Measurements from ENCODE around the gene IL3RA. TPM values are rescaled to one million over a fixed set of nuclear protein-coding genes. Genes with fewer than 3 reads are reported as not detected.

IL3RA gene
- total and polyA plus RNA-seq, 2 of the 8 experiments (the other 6 are each of a cell fraction or from before 2014, with no cell fraction given) = 0.11 TPM; not detected in 1

DNA sequence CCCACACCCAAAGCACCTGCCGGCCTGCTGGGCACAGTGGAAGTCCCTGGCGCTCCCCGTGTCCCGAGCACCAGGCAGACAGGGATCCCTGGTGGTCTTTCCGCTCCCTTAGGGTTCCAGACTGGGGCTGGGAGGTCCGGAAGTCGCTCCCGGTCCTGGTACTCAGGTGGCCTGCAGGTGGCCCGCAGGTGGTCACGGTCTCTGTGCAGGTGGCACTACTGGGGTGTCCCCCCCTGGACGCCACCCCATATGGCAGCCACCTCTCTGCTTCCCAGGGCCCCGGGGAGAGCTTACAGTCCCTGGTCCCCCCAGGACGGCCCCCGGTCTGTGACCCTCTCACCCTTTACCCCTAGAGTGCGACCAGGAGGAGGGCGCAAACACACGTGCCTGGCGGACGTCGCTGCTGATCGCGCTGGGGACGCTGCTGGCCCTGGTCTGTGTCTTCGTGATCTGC lies 41.7 kb downstream of the IL3RA start:
- Histone ChIP-seq H3K4me2 (ENCODE audit: insufficient read depth in 1 of 2, low read depth in 2 of 2, low read length in 2 of 2) (no peak overlapping the region), H3K56ac (replicated peaks; ENCODE audit: insufficient read length, low read depth, low read length) (no peak overlapping the region), H2BK120ac (replicated peaks; ENCODE audit: low read depth, low read length) (no peak overlapping the region), H3K4me1 (replicated peaks in 1 of 4; ENCODE audit: control insufficient read depth in 3 of 4, insufficient read depth in 4 of 4, low read length in 3 of 4) (peaks cover 0 to 3% (median 2%) of the 10 kb centered on the region in 4 experiments; a peak in 4 of 7 replicates), H3K9me3 (ENCODE audit: insufficient read depth in 2 of 2, low read depth in 1 of 2, low read length in 1 of 2) (no peaks in the 10 kb centered on the region), H2BK5ac (ENCODE audit: low read depth, low read length) (no peak overlapping the region), H3K23me2 (ENCODE audit: low read depth, low read length) (no peaks in the 10 kb centered on the region), H3K4ac (replicated peaks; ENCODE audit: insufficient read length, low read depth, low read length) (no peak overlapping the region), H4K20me1 (replicated peaks in 1 of 2; ENCODE audit: control insufficient read depth in 1 of 2, insufficient read depth in 2 of 2, low read length in 2 of 2) (peaks cover 0 to under 1% of the 10 kb centered on the region in 2 experiments), H3K79me1 (ENCODE audit: low read depth, low read length) (no peaks in the 10 kb centered on the region), H3K4me3 (ENCODE audit: extremely low read depth in 1 of 4, insufficient read depth in 2 of 4, low read depth in 3 of 4, low read length in 4 of 4) (no peak overlapping the region), H4K8ac (ENCODE audit: extremely low read depth, insufficient read depth, low read length) (no peak overlapping the region), H2BK20ac (ENCODE audit: low read length) (no peak overlapping the region), H2AFZ (ENCODE audit: low read length) (no peak overlapping the region), H3K27ac (ENCODE audit: low read depth, low read length) (no peak overlapping the region), H4K91ac (replicated peaks; ENCODE audit: insufficient read length, low read length) (no peak overlapping the region), H3K36me3 (ENCODE audit: control insufficient read depth in 2 of 4, insufficient read depth in 4 of 4, low read length in 3 of 4) (peaks cover 0 to 5% (median 0%) of the 10 kb centered on the region in 4 experiments; a peak in 1 of 8 replicates), H2BK12ac (ENCODE audit: low read depth, low read length) (no peak overlapping the region), H4K5ac (ENCODE audit: insufficient read length, low read depth, low read length) (no peak overlapping the region), H3K27me3 (replicated peaks in 1 of 4; ENCODE audit: control insufficient read depth in 3 of 4, extremely low read depth in 1 of 4, insufficient read depth in 3 of 4, low read length in 3 of 4) (no peaks in the 10 kb centered on the region), H3K18ac (ENCODE audit: extremely low read depth, low read length) (no peak overlapping the region), H3K14ac (ENCODE audit: insufficient read length) (no peak overlapping the region), H3K79me2 (ENCODE audit: control insufficient read depth in 1 of 2, insufficient read depth in 2 of 2, low read length in 2 of 2) (no peaks in the 10 kb centered on the region), H3K9ac (replicated peaks in 1 of 4; ENCODE audit: extremely low read depth in 1 of 4, low read depth in 3 of 4, low read length in 3 of 4) (no peak overlapping the region), H3K23ac (ENCODE audit: insufficient read length) (no peak overlapping the region), H2BK15ac (ENCODE audit: low read length) (no peak overlapping the region), H2AK5ac (ENCODE audit: low read depth, low read length) (no peak overlapping the region)
- DNase-seq (ENCODE audit: low read depth in 1 of 2, low spot score in 2 of 2) = no peak
- 92% methylated on average over 22 of the region's 24 CpGs; no CpG with 5 or more reads in 1 of the 2 experiments for WGBS, 2 experiments (ENCODE audit: extremely low coverage in 1 of 2, insufficient coverage in 1 of 2, insufficient read length in 1 of 2, insufficient replicate concordance in 2 of 2, low coverage in 1 of 2, low lambda C conversion rate in 2 of 2, missing lambda C conversion rate in 1 of 2)
- FAIRE-seq = no peak
- ChIA-PET CTCF (ENCODE audit: partially characterized antibody) (no interaction called here), POLR2A (ENCODE audit: partially characterized antibody) (no interaction called here)
- no peak for TF ChIP-seq TCF12 (IDR thresholded peaks at IDR 0.05; ENCODE audit: low read depth, low read length)
- TF ChIP-seq POLR2AphosphoS5 (IDR thresholded peaks at IDR 0.05; ENCODE audit: low read depth, low read length) = peak; percentile 7; the same call in 1 of the 2 replicates
- TF ChIP-seq POLR2A (IDR thresholded peaks at IDR 0.05; ENCODE audit: control extremely low read depth in 1 of 2, low read depth in 2 of 2, low read length in 2 of 2) = peak in 1 of 2 experiments; percentile 65; a peak in 1 of 3 replicates

Measured in H1 (cell line).